Skeletal muscle tissue (tissue), 4 donors: ENCODE measurements around the gene BCL2L12. TPM values are rescaled to one million over a fixed set of nuclear protein-coding genes. Genes with fewer than 3 reads are reported as not detected.

Source experiments
- H3K27ac ChIP-seq: one replicate; pipeline ENCODE4 v1.7.0; 2013; ENCODE audit warnings: mild to moderate bottlenecking, low read depth, low read length, inconsistent platforms
- H3K27me3 ChIP-seq, 3 donors: one replicate each; pipeline ENCODE4 v1.7.0; 2013; ENCODE audit warnings: low read length in 3 of 3; ENCODE audit not compliant: control insufficient read depth in 3 of 3, insufficient read depth in 3 of 3
- H3K36me3 ChIP-seq, 3 donors: one replicate each; pipeline ENCODE4 v1.7.0; 2013; ENCODE audit warnings: low read length in 3 of 3; ENCODE audit not compliant: control insufficient read depth in 3 of 3, insufficient read depth in 3 of 3
- H3K4me1 ChIP-seq, 3 donors: one replicate each; pipeline ENCODE4 v1.7.0; 2013; ENCODE audit warnings: low read length in 3 of 3, mild to moderate bottlenecking in 3 of 3; ENCODE audit not compliant: control insufficient read depth in 3 of 3, insufficient read depth in 3 of 3
- H3K4me3 ChIP-seq, 3 donors: one replicate each; pipeline ENCODE4 v1.7.0; 2013; ENCODE audit warnings: low read length in 3 of 3
- H3K9ac ChIP-seq, 3 donors: one replicate each; pipeline ENCODE4 v1.7.0; 2013; ENCODE audit warnings: low read length in 3 of 3, mild to moderate bottlenecking in 3 of 3, moderate library complexity in 2 of 3, low read depth in 1 of 3
- H3K9me3 ChIP-seq, 3 donors: one replicate each; pipeline ENCODE4 v1.7.0; 2013; ENCODE audit warnings: low read length in 3 of 3; ENCODE audit not compliant: control insufficient read depth in 3 of 3
- total RNA-seq: library from RNA; depleted of rRNA; stranded (reverse); fragments of >200 nt; gene quantifications from one replicate; pipeline ENCODE4 v1.2.3, GENCODE V29; 2014
- donor health status: Osteomylitis.

The BCL2L12 gene
- total RNA-seq, 1 donor from 2014 or later, result 4.7 TPM

- Histone ChIP-seq H3K4me1 (peaks cover 0 to 4% (median 0%) of the 10 kb centered on the region in 3 donors), H3K36me3 (peaks cover 73 to 77% (median 74%) of the 10 kb centered on the region in 3 donors), H3K9me3 (no peaks in the 10 kb centered on the region)
Observed at GRCh38 chr19:49654581-49654980, 11.2 kb upstream of the BCL2L12 start.

GRCh38 chr19:49655570-49656455 lies 9.9 kb upstream of the BCL2L12 start:
- H3K9me3 ChIP-seq, result no peaks in the 10 kb centered on the region
- H3K4me1 ChIP-seq, result no peaks in the 10 kb centered on the region
- H3K4me3 ChIP-seq, result no peak overlapping the region
- H3K36me3 ChIP-seq, result peaks cover 68 to 74% (median 72%) of the 10 kb centered on the region in 3 donors
- no peaks in the 10 kb centered on the region for H3K27me3 ChIP-seq
- no peak overlapping the region for H3K9ac ChIP-seq
- no peak overlapping the region for H3K27ac ChIP-seq

More at GRCh38 chr19:49654581-49654980, 11.2 kb upstream of the BCL2L12 start:
- Histone ChIP-seq H3K9ac (no peak overlapping the region), H3K27ac (no peak overlapping the region), H3K4me3 (no peak overlapping the region), H3K27me3 (no peaks in the 10 kb centered on the region)

GRCh38 chr19:49656456-49657109 lies 9.2 kb upstream of the BCL2L12 start:
- Histone ChIP-seq H3K9ac (no peak overlapping the region), H3K4me3 (no peak overlapping the region), H3K27me3 (no peaks in the 10 kb centered on the region), H3K4me1 (no peaks in the 10 kb centered on the region), H3K36me3 (peaks cover 72 to 77% (median 74%) of the 10 kb centered on the region in 3 donors), H3K27ac (no peak overlapping the region), H3K9me3 (no peaks in the 10 kb centered on the region)

- Histone ChIP-seq H3K9me3 (no peaks in the 10 kb centered on the region), H3K9ac (no peak overlapping the region), H3K36me3 (peaks cover 79 to 82% (median 81%) of the 10 kb centered on the region in 3 donors), H3K27me3 (no peaks in the 10 kb centered on the region), H3K4me3 (no peak overlapping the region), H3K27ac (no peak overlapping the region), H3K4me1 (no peaks in the 10 kb centered on the region)
Observed at GRCh38 chr19:49657493-49658138, 8.1 kb upstream of the BCL2L12 start.

- Histone ChIP-seq H3K4me3 (no peak overlapping the region), H3K9me3 (no peaks in the 10 kb centered on the region), H3K27me3 (no peaks in the 10 kb centered on the region), H3K4me1 (peaks cover 0 to 2% (median 1%) of the 10 kb centered on the region in 3 donors), H3K36me3 (peaks cover 79 to 81% (median 80%) of the 10 kb centered on the region in 3 donors), H3K9ac (no peak overlapping the region), H3K27ac (no peak overlapping the region)
Observed at GRCh38 chr19:49658139-49658517, 7.6 kb upstream of the BCL2L12 start.

GRCh38 chr19:49658566-49659442 lies 6.9 kb upstream of the BCL2L12 start:
- no peaks in the 10 kb centered on the region for H3K27me3 ChIP-seq
- peaks cover 0 to 7% (median 5%) of the 10 kb centered on the region in 3 donors for H3K4me1 ChIP-seq
- H3K9ac ChIP-seq, result peak overlapping the region in 1 of 3 donors; percentile 45
- H3K4me3 ChIP-seq, result no peak overlapping the region
- no peak overlapping the region for H3K27ac ChIP-seq
- H3K36me3 ChIP-seq, result peaks cover 75 to 79% (median 77%) of the 10 kb centered on the region in 3 donors
- H3K9me3 ChIP-seq, result no peaks in the 10 kb centered on the region

GRCh38 chr19:49660338-49660961 lies 5.3 kb upstream of the BCL2L12 start:
- Histone ChIP-seq H3K36me3 (peaks cover 61 to 65% (median 63%) of the 10 kb centered on the region in 3 donors), H3K9ac (no peak overlapping the region), H3K9me3 (no peaks in the 10 kb centered on the region), H3K27me3 (no peaks in the 10 kb centered on the region), H3K27ac (no peak overlapping the region), H3K4me1 (peaks cover 13 to 23% (median 20%) of the 10 kb centered on the region in 3 donors), H3K4me3 (no peak overlapping the region)

- H3K4me1 ChIP-seq, result peaks cover 20 to 33% (median 28%) of the 10 kb centered on the region in 3 donors
- H3K4me3 ChIP-seq, result no peak overlapping the region
- no peak overlapping the region for H3K27ac ChIP-seq
- H3K9ac ChIP-seq, result no peak overlapping the region
- peaks cover 46 to 51% (median 49%) of the 10 kb centered on the region in 3 donors for H3K36me3 ChIP-seq
- H3K27me3 ChIP-seq, result no peaks in the 10 kb centered on the region
- no peaks in the 10 kb centered on the region for H3K9me3 ChIP-seq
Observed at GRCh38 chr19:49662011-49662410, 3.7 kb upstream of the BCL2L12 start.

GRCh38 chr19:49663224-49663623 lies 2.5 kb upstream of the BCL2L12 start:
- H3K4me1 ChIP-seq, result peaks cover 20 to 33% (median 28%) of the 10 kb centered on the region in 3 donors
- no peaks in the 10 kb centered on the region for H3K27me3 ChIP-seq
- no peak overlapping the region for H3K27ac ChIP-seq
- peaks cover 35 to 39% (median 38%) of the 10 kb centered on the region in 3 donors for H3K36me3 ChIP-seq
- H3K9ac ChIP-seq, result no peak overlapping the region
- no peaks in the 10 kb centered on the region for H3K9me3 ChIP-seq
- H3K4me3 ChIP-seq, result no peak overlapping the region
